ENCODE results near the gene KCTD10.
"Not testable (repeated sequence)": the region's sequence is repeated elsewhere in the genome, so short reads cannot be mapped to it uniquely, and the experiment has no call there.

The KCTD10 gene

GRCh38 chr12:109430244-109430643, 46.9 kb downstream of the KCTD10 start:
- H3K4me3 ChIP-seq (ENCODE audit: low read depth, low read length, poor library complexity, severe bottlenecking), result no peak overlapping the region
- H3K9me2 ChIP-seq (ENCODE audit: low read depth, low read length), result no peaks in the 10 kb centered on the region
- H3K36me3 ChIP-seq (ENCODE audit: insufficient read depth, low read length), result no peaks in the 10 kb centered on the region
- H3K27me3 ChIP-seq (ENCODE audit: insufficient read depth, low read length), result no peaks in the 10 kb centered on the region
- H3K79me2 ChIP-seq (ENCODE audit: insufficient read depth, low read length), result no peaks in the 10 kb centered on the region
- no peaks in the 10 kb centered on the region for H4K20me1 ChIP-seq (ENCODE audit: insufficient read depth, low read length)
- no peaks in the 10 kb centered on the region for H3K9me3 ChIP-seq (ENCODE audit: low read length)
- TF ChIP-seq, protein P1, sequence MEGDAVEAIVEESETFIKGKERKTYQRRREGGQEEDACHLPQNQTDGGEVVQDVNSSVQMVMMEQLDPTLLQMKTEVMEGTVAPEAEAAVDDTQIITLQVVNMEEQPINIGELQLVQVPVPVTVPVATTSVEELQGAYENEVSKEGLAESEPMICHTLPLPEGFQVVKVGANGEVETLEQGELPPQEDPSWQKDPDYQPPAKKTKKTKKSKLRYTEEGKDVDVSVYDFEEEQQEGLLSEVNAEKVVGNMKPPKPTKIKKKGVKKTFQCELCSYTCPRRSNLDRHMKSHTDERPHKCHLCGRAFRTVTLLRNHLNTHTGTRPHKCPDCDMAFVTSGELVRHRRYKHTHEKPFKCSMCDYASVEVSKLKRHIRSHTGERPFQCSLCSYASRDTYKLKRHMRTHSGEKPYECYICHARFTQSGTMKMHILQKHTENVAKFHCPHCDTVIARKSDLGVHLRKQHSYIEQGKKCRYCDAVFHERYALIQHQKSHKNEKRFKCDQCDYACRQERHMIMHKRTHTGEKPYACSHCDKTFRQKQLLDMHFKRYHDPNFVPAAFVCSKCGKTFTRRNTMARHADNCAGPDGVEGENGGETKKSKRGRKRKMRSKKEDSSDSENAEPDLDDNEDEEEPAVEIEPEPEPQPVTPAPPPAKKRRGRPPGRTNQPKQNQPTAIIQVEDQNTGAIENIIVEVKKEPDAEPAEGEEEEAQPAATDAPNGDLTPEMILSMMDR (IDR thresholded peaks at IDR 0.05; ENCODE audit: low read length), result no peak
- no peak for TF ChIP-seq EZH2 (IDR thresholded peaks at IDR 0.05; ENCODE audit: borderline replicate concordance, low read length)
- no peak overlapping the region for H3K9ac ChIP-seq (ENCODE audit: low read length)
- no peak overlapping the region for H3K27ac ChIP-seq (ENCODE audit: low read depth, low read length, poor library complexity, severe bottlenecking)
- H3F3A ChIP-seq (ENCODE audit: insufficient read depth, low read length), result no peaks in the 10 kb centered on the region
- no peaks in the 10 kb centered on the region for H3K4me1 ChIP-seq (ENCODE audit: insufficient read depth, low read length, severe bottlenecking)
- H2AFZ ChIP-seq (ENCODE audit: low read length), result no peak overlapping the region
- H3K4me2 ChIP-seq (ENCODE audit: low read length), result no peak overlapping the region

GRCh38 chr12:109428804-109429203, 48.3 kb downstream of the KCTD10 start:
- not testable (repeated sequence) for H4K20me1 ChIP-seq (ENCODE audit: insufficient read depth, low read length); H3F3A ChIP-seq (ENCODE audit: insufficient read depth, low read length); H3K27me3 ChIP-seq (ENCODE audit: insufficient read depth, low read length); H3K4me2 ChIP-seq (ENCODE audit: low read length); H3K9me2 ChIP-seq (ENCODE audit: low read depth, low read length); H2AFZ ChIP-seq (ENCODE audit: low read length); H3K4me3 ChIP-seq (ENCODE audit: low read depth, low read length, poor library complexity, severe bottlenecking); H3K79me2 ChIP-seq (ENCODE audit: insufficient read depth, low read length); H3K9ac ChIP-seq (ENCODE audit: low read length); H3K4me1 ChIP-seq (ENCODE audit: insufficient read depth, low read length, severe bottlenecking); H3K9me3 ChIP-seq (ENCODE audit: low read length); H3K36me3 ChIP-seq (ENCODE audit: insufficient read depth, low read length); H3K27ac ChIP-seq (ENCODE audit: low read depth, low read length, poor library complexity, severe bottlenecking)

DNA sequence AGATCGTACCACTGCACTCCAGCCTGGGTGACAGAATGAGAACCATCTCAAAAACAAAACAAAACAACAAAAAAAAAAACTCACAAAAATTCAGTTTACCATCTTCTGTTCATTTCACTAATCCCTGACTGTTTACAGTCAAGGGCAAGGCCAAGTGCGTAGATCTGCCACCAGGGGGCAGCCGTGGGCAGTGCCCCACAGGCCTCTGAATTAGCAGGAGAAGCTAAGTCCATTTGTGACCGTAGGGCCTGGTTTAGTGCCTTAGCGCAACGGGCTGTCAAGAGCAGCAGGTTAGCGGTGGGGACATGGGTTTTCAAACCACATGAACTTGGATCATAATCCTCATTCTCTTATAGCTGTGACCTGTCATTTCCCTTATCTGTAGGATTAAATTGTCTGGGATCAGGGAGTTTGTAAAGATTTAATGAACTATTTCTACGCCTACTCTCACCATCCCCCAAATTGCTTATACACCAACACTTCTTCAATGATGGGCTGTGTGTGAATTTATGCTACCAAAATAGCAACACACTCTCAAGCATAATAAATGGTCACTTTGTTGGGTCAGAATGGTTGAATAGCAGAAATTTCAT, 49.0 kb downstream of the KCTD10 start:
- H3K79me2 ChIP-seq (ENCODE audit: insufficient read depth, low read length), result no peaks in the 10 kb centered on the region
- no peaks in the 10 kb centered on the region for H3K9me2 ChIP-seq (ENCODE audit: low read depth, low read length)
- H2AFZ ChIP-seq (ENCODE audit: low read length), result no peak overlapping the region
- no peaks in the 10 kb centered on the region for H4K20me1 ChIP-seq (ENCODE audit: insufficient read depth, low read length)
- H3K9me3 ChIP-seq (ENCODE audit: low read length), result no peaks in the 10 kb centered on the region
- H3K4me2 ChIP-seq (ENCODE audit: low read length), result no peak overlapping the region
- no peak overlapping the region for H3K27ac ChIP-seq (ENCODE audit: low read depth, low read length, poor library complexity, severe bottlenecking)
- no peaks in the 10 kb centered on the region for H3K27me3 ChIP-seq (ENCODE audit: insufficient read depth, low read length)
- H3F3A ChIP-seq (ENCODE audit: insufficient read depth, low read length), result no peaks in the 10 kb centered on the region
- H3K36me3 ChIP-seq (ENCODE audit: insufficient read depth, low read length), result no peaks in the 10 kb centered on the region
- no peaks in the 10 kb centered on the region for H3K4me1 ChIP-seq (ENCODE audit: insufficient read depth, low read length, severe bottlenecking)
- TF ChIP-seq, protein P1 (IDR thresholded peaks at IDR 0.05; ENCODE audit: low read length), result peak; percentile 68
- TF ChIP-seq EZH2 (IDR thresholded peaks at IDR 0.05; ENCODE audit: borderline replicate concordance, low read length), result no peak
- no peak overlapping the region for H3K4me3 ChIP-seq (ENCODE audit: low read depth, low read length, poor library complexity, severe bottlenecking)
- no peak overlapping the region for H3K9ac ChIP-seq (ENCODE audit: low read length)

- no peaks in the 10 kb centered on the region for H3K9me3 ChIP-seq (ENCODE audit: low read length)
- no peak overlapping the region for H3K27ac ChIP-seq (ENCODE audit: low read depth, low read length, poor library complexity, severe bottlenecking)
- no peaks in the 10 kb centered on the region for H3K36me3 ChIP-seq (ENCODE audit: insufficient read depth, low read length)
- H3K4me3 ChIP-seq (ENCODE audit: low read depth, low read length, poor library complexity, severe bottlenecking), result no peak overlapping the region
- H2AFZ ChIP-seq (ENCODE audit: low read length), result no peak overlapping the region
- no peaks in the 10 kb centered on the region for H3K4me1 ChIP-seq (ENCODE audit: insufficient read depth, low read length, severe bottlenecking)
- no peaks in the 10 kb centered on the region for H3K27me3 ChIP-seq (ENCODE audit: insufficient read depth, low read length)
- no peaks in the 10 kb centered on the region for H3K9me2 ChIP-seq (ENCODE audit: low read depth, low read length)
- no peaks in the 10 kb centered on the region for H3K79me2 ChIP-seq (ENCODE audit: insufficient read depth, low read length)
- no peak overlapping the region for H3K9ac ChIP-seq (ENCODE audit: low read length)
- TF ChIP-seq EZH2 (IDR thresholded peaks at IDR 0.05; ENCODE audit: borderline replicate concordance, low read length), result no peak
- TF ChIP-seq, protein P1 (IDR thresholded peaks at IDR 0.05; ENCODE audit: low read length), result no peak
- H3K4me2 ChIP-seq (ENCODE audit: low read length), result no peak overlapping the region
- no peaks in the 10 kb centered on the region for H4K20me1 ChIP-seq (ENCODE audit: insufficient read depth, low read length)
- no peaks in the 10 kb centered on the region for H3F3A ChIP-seq (ENCODE audit: insufficient read depth, low read length)
These were observed 53.7 kb downstream of the KCTD10 start for GRCh38 chr12:109423392-109423791.

Measured in OCI-LY1 (cell line).